T-helper 2 cell treated with Interferon-gamma antibody and Interleukin-4, amounts not matched to agents 5 μg/mL and 100 μg/mL, for 36 hours (primary cell): ENCODE measurements around the gene NAV1.

Experiments used
- DNase-seq: peaks from one replicate; pipeline ENCODE4 v3.0.0; 2021; ENCODE audit warnings: low spot score
- H3K27ac Mint-ChIP-seq: one replicate; pipeline ENCODE4 v1.8.0; 2021; ENCODE audit warnings: mild to moderate bottlenecking, mixed read lengths
- H3K27me3 Mint-ChIP-seq: one replicate; pipeline ENCODE4 v1.8.0; 2021; ENCODE audit warnings: low read depth, mixed read lengths
- H3K36me3 Mint-ChIP-seq: one replicate; pipeline ENCODE4 v1.8.0; 2021; ENCODE audit warnings: low read depth, mixed read lengths
- H3K4me1 Mint-ChIP-seq: one replicate; pipeline ENCODE4 v1.8.0; 2021; ENCODE audit warnings: low read depth, mixed read lengths
- H3K4me3 Mint-ChIP-seq: one replicate; pipeline ENCODE4 v1.8.0; 2022; ENCODE audit warnings: mild to moderate bottlenecking, moderate library complexity, mixed read lengths
- H3K9me3 Mint-ChIP-seq: one replicate; pipeline ENCODE4 v1.8.0; 2021; ENCODE audit warnings: mixed read lengths

The NAV1 gene

DNA sequence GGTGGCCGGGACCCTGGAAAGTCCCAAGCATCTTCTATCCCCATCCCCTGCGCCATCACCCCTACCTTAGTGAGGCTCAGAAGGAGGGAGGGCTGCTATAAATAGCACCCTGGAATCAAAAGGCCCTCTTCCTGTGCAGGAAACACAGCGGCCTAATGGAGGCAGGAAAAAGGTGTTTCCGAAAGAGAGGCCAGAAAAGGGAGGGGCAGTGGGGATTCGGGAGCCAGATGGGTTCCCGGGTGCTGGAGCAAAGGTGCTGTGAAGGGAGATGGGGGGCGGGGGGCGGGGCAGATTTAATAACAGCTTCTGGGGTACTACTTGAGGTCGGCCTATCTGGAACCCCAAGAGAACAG, 16.6 kb downstream of the NAV1 start:
- H3K4me1 Mint-ChIP-seq: peaks cover 1% of the 10 kb centered on the region
- no peaks in the 10 kb centered on the region for H3K9me3 Mint-ChIP-seq
- no peaks in the 10 kb centered on the region for H3K36me3 Mint-ChIP-seq
- no peak overlapping the region for H3K27ac Mint-ChIP-seq
- no peak overlapping the region for H3K4me3 Mint-ChIP-seq
- no peaks in the 10 kb centered on the region for H3K27me3 Mint-ChIP-seq
- no peak for DNase-seq

DNA sequence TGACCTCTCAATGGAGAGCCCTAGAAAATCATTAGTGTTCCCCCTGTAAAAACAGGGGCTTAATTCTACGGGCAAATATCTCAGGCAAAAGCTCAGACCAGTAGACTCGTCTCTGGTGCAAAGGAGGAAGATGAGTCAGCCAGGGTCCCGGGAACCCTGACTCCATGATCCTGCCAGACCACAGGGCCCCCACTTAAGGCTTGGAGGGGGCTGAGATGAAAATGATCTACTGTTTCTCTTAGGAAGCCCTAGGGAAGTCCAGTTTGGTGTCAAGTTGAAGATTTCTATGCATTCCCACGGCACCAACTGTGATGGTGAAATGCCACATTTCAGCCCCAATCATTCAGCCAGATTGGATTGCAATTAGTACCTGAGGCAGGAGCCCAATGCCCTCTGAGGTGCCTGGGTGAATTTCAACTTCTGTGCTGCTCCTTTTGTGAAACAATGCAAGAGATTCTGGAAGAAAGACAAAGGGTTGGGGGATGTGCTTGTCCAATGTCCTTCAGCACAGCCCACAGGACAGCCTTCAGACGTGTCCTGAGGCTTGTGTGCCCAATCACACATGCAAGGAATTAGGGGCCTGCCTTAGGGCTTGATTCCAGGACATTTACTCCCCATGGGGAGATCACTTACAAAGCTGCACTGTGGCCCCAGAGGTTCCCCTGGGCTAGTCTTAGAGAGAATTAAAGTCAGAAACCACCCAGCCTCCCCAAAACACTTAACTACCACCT, 18.1 kb downstream of the NAV1 start:
- no peak for DNase-seq
- H3K4me3 Mint-ChIP-seq: no peak overlapping the region
- no peaks in the 10 kb centered on the region for H3K36me3 Mint-ChIP-seq
- H3K9me3 Mint-ChIP-seq: no peaks in the 10 kb centered on the region
- no peak overlapping the region for H3K27ac Mint-ChIP-seq
- H3K27me3 Mint-ChIP-seq: no peaks in the 10 kb centered on the region
- peaks cover 1% of the 10 kb centered on the region for H3K4me1 Mint-ChIP-seq

DNA sequence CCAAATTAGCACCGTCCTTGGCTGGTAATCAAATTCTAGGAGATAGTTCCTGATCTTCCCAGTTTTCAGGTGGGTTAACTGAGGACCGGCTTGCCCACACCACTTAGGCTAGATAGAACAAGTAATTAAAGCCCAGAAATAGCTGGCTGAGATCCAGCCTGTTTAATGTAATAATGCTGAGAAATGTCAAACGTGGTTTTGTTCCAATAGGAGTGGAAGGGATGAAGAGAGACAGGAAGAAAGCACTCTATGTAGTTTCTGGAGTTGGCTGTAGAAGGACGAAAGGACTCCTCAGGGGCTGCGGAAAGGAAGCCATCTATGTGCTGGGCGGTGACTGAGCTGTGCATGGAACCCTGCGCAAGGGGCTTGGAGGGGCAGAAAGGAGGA, 18.6 kb downstream of the NAV1 start:
- H3K27me3 Mint-ChIP-seq: no peaks in the 10 kb centered on the region
- H3K36me3 Mint-ChIP-seq: no peaks in the 10 kb centered on the region
- no peak overlapping the region for H3K4me3 Mint-ChIP-seq
- DNase-seq: no peak
- H3K4me1 Mint-ChIP-seq: peaks cover 1% of the 10 kb centered on the region
- H3K9me3 Mint-ChIP-seq: no peaks in the 10 kb centered on the region
- H3K27ac Mint-ChIP-seq: no peak overlapping the region

DNA sequence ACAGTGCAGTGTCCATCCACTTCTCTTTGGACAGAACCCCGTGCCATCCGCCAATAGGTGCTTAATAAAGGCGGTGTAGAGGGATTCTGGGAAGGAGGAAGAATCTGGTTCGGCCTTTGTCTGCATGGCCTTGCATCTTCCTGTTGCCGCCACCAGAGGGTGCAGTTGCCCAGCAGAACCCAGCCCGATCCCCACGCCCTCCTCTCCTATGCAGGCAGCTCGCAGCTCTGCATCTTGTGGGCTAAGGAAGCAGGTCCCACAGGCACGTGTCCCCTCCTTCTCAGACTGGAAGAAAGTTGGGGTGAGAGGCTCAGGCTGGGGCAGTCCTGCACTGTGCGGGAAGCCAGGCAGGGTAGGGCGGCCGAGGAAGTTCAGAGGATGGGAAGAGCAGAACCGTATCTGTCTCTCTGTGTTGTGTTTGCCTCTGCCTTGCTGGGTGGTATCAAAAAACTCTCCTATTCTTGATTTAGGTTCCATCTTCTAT, 20.8 kb downstream of the NAV1 start:
- Mint-ChIP-seq H3K36me3 (no peaks in the 10 kb centered on the region), H3K27me3 (no peaks in the 10 kb centered on the region), H3K9me3 (no peaks in the 10 kb centered on the region), H3K4me1 (no peaks in the 10 kb centered on the region), H3K27ac (no peak overlapping the region), H3K4me3 (no peak overlapping the region)
- peak; percentile 49 for DNase-seq

DNA sequence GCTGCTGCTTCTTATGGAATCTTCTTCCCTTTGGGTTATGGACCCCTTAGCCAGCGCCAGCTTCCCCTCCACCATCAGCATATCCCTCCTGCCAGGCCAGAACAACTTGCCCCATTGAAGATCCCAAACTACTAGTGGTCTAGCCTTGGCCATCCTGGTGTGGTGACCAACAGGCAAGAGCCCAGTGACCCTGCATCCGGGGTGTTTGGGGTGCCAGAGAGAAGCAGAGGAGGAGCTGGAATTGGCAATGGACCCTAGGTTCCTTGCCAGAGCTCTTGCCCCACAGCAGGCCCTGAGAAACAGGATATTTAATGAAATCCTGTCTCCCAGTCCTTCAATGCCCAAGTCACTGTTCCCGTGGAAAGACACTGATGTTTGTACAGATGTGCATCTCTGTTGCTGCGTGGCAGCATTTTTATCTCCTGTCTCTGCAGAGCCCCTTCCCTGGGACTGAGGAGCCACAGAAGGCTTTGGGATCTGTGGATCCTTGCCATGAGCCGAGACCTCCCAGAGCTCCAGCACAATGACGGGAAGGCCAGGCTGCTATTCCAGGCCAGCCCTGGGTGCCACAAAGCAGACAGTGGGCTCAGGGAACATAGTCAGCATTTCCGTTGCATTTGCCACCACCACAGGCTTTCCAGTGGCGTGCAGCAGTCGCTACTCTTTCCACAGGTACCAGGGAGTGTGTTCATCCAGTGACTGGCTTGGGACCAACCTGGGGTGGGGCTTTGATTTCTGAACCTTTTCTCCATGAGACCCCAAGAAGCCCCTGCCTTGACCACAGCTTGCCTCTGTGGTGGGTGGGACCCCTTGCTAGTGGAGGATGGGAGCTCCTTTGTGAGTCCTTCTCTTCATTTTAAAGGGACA, 21.6 kb downstream of the NAV1 start:
- H3K36me3 Mint-ChIP-seq: no peaks in the 10 kb centered on the region
- H3K4me3 Mint-ChIP-seq: no peak overlapping the region
- no peak for DNase-seq
- H3K27ac Mint-ChIP-seq: no peak overlapping the region
- no peaks in the 10 kb centered on the region for H3K27me3 Mint-ChIP-seq
- no peaks in the 10 kb centered on the region for H3K4me1 Mint-ChIP-seq
- H3K9me3 Mint-ChIP-seq: no peaks in the 10 kb centered on the region

DNA sequence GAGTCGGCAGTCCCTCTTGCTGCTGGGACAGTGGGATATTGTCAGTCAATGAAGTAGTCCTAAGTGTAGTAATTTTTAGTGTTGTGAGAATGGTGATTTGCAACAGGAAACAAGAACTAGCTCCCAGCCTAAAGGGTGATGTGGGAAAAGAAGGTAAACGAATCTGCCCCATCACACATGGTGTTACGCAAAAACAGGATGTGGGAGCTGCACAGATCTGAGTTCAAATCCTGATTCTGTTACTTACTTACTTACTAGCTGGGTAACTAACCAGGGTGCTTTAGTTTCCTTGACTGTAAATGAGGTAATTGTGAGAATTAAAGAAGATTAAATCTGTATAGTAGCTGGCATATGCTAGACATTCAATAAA, 22.3 kb downstream of the NAV1 start:
- no peak overlapping the region for H3K27ac Mint-ChIP-seq
- no peak for DNase-seq

DNA sequence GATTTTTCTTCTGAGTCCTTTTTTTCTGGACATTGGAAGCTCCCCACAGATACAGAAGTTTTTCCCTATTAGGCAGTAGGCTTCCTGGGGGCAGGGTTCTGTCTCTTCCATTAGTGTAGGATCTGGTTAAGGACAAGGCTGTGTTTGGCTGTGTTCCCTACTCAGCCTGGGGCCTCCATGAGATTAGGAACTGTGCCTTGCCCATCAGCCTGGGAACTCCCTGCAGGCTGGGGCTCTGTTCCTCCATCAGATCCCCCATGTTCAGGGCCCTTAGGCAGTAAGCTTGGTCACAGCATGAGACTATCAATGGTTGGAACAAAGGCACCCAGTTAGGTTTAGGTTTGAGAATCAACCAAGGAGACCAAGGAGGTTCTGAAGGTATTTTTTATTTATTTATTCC, 22.7 kb downstream of the NAV1 start:
- Mint-ChIP-seq H3K4me1 (no peaks in the 10 kb centered on the region), H3K4me3 (no peak overlapping the region), H3K27ac (no peak overlapping the region), H3K27me3 (no peaks in the 10 kb centered on the region), H3K36me3 (no peaks in the 10 kb centered on the region), H3K9me3 (no peaks in the 10 kb centered on the region)
- DNase-seq: no peak

More for the DNA sequence above, 22.3 kb downstream of the NAV1 start:
- no peaks in the 10 kb centered on the region for H3K9me3 Mint-ChIP-seq
- no peaks in the 10 kb centered on the region for H3K27me3 Mint-ChIP-seq
- no peaks in the 10 kb centered on the region for H3K4me1 Mint-ChIP-seq
- H3K36me3 Mint-ChIP-seq: no peaks in the 10 kb centered on the region
- no peak overlapping the region for H3K4me3 Mint-ChIP-seq

DNA sequence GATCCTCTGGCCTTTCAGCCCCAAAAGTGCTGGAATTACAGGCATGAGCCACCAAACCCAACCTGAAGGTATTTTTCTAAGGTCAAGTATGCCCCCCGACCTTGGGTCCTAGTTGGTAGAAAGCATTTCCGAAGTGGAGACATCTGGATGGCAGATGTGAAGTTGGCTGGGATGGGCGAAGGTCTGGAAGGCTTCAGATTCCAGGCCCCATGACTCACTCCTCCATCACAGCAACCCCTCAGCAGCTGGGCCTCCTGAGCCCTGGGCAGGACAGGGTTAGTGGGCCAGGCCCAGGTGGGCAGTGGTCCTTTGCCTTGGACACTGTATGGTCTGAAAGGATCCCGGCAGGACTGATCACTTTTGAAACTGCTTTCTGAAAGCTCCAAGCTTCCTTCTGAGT, 23.3 kb downstream of the NAV1 start:
- Mint-ChIP-seq H3K9me3 (no peaks in the 10 kb centered on the region), H3K27me3 (no peaks in the 10 kb centered on the region), H3K4me3 (no peak overlapping the region), H3K36me3 (no peaks in the 10 kb centered on the region), H3K4me1 (no peaks in the 10 kb centered on the region), H3K27ac (no peak overlapping the region)
- DNase-seq: no peak

DNA sequence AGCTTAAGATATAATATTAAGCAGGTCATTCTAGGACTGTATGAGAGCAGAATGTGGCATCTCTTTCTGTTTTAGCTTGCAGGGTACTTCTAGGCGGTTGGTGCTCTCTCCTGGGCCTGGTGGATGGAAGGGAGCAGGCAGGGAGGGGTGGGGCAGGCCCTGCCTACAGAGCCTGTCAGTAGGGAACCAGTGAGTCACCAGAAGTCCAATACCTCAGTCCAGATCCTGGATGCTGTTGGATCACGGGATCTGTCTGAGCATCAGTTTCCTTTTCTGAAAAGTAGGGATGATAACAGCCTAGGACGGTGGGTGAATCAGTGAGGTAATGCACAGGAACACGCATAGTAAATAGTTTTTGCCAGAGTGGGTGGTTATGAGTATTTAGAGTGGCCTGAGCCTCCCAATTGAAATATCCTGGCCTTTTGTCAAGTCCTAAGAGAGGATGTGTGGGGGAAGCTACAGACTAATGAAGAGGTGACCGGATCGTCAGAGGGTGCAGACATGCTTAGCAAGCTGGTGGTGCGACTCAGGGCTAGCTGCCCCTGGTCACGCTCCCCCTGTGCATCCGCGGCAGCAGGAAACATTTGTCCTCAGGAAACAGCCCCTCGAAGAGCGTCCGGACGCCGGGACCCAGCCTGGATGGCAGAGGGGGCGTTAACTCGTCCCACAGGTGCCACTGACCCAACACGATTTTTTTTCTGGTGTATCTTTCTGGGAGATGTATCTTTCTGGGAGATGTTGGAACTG, 23.9 kb downstream of the NAV1 start:
- Mint-ChIP-seq H3K27ac (no peak overlapping the region), H3K4me1 (no peaks in the 10 kb centered on the region), H3K4me3 (no peak overlapping the region), H3K27me3 (no peaks in the 10 kb centered on the region), H3K9me3 (no peaks in the 10 kb centered on the region), H3K36me3 (no peaks in the 10 kb centered on the region)
- no peak for DNase-seq

DNA sequence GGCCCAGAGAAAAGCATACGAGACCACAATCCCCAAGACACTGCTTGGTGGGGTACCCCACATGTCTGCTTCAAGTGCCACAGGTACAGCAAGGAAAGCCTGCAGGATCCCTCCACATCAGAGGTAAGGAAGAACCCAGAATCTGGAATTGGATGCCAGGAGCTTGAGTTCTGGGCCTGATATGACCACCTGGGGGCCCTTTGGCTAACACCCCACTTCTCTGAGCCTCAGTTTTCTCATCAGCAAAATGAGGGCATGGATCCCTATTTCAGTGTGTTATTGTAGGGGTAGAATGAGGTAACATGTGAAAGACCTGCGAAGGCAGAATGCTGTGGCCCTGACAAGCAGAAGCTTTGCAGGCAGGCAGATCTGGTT, 24.5 kb downstream of the NAV1 start:
- Mint-ChIP-seq H3K27ac (no peak overlapping the region), H3K4me1 (no peaks in the 10 kb centered on the region), H3K4me3 (no peak overlapping the region), H3K36me3 (no peaks in the 10 kb centered on the region), H3K27me3 (no peaks in the 10 kb centered on the region), H3K9me3 (no peaks in the 10 kb centered on the region)
- no peak for DNase-seq

DNA sequence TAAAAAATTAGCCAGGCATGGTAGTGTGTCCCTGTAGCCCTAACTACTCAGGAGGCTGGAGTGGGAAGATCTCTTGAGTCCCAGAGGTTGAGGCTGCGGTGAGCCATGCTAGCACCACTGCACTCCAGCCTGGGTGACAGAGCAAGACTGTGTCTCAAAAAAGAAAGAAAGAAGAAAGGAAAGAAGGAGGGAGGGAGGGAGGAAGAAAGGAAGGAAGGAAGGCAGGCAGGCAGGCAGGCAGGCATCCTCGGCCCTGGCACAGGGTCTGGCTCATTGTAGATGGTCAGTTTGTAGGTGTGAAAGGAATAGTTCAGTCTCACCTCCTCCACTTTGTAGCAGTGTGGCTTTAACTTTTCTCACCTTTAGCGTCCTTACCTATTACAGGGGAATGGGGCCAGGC, 25.0 kb downstream of the NAV1 start:
- H3K27ac Mint-ChIP-seq: no peak overlapping the region
- no peak for DNase-seq
- no peak overlapping the region for H3K4me3 Mint-ChIP-seq
- H3K27me3 Mint-ChIP-seq: no peaks in the 10 kb centered on the region
- H3K36me3 Mint-ChIP-seq: no peaks in the 10 kb centered on the region
- H3K9me3 Mint-ChIP-seq: no peaks in the 10 kb centered on the region
- no peaks in the 10 kb centered on the region for H3K4me1 Mint-ChIP-seq

DNA sequence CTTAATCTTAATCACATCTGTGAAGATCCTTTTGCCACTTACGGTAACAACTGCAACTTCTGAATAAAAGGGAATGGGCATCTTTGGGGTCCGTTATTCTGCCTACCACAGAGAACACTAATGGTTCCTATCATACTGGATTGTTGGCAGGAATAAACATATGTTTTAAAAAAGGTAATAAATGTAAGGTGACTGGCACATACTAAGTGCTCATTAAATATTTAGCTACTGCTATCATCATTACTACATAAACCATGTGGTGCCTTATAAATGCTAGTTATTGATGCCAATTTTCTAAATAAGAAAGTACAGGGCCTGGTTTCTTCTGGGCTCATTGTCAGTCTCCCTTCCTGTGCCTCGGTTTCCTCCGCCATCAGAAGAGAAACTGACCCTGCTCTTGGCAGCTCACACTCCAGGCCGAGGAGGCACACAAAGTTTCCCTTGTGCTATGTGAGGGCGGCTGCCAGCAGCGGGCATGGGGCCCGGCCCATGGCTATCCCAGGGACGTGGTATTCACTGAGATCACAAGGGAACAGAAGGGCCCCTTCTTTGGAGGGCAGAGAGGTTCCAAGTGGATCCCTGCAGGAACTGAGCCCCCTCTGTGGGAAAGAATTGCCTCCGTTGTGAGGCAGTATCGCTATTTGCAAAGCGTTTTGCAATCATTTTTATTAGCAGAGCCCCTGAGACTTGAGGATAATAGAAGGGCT, 26.2 kb downstream of the NAV1 start:
- H3K9me3 Mint-ChIP-seq: no peaks in the 10 kb centered on the region
- H3K4me1 Mint-ChIP-seq: no peaks in the 10 kb centered on the region
- no peak overlapping the region for H3K27ac Mint-ChIP-seq
- DNase-seq: no peak
- no peaks in the 10 kb centered on the region for H3K36me3 Mint-ChIP-seq
- H3K4me3 Mint-ChIP-seq: no peak overlapping the region
- H3K27me3 Mint-ChIP-seq: no peaks in the 10 kb centered on the region

DNA sequence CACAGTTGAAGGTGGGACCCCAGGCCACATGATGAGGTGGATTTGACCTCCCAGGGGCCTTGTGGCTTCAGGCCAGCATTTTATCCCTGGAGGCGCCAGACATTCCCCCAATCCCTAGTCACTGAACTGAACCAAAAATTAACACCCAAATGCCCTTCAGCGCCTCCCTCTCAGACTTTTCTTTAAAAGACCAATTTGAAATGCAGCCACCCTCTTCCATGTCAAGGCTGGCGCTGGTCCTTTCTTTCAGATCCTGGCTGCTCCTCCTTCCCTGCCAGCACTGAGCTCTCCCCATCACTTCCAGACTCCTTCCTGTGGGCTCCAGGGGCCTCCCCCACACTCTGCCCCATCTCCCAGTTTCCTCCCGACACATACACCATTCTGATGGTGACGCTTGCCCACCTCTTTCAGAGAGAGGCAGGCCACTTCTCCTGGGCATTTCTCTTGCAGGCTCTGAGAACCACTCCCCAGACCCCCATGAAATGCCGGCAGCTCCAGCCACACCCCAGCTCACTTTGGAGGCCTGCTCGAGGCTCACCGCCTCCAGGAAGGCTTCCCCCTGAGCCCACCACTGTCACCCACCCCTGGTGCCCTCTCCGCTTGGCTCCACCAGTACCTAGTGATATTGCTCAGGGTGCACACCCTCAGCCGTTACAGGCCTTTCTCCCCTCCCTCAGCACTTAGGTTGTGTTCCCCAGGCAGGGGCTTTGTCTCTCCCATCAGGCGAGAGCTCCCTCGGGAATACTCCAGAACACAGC, 27.0 kb downstream of the NAV1 start:
- H3K36me3 Mint-ChIP-seq: no peaks in the 10 kb centered on the region
- H3K4me3 Mint-ChIP-seq: no peak overlapping the region
- H3K4me1 Mint-ChIP-seq: no peaks in the 10 kb centered on the region
- no peak overlapping the region for H3K27ac Mint-ChIP-seq
- DNase-seq: no peak
- H3K9me3 Mint-ChIP-seq: no peaks in the 10 kb centered on the region
- no peaks in the 10 kb centered on the region for H3K27me3 Mint-ChIP-seq
